GM21423 (cell line): ENCODE results near the gene RHBDF1.
"Not testable (repeated sequence)": the region's sequence is repeated elsewhere in the genome, so short reads cannot be mapped to it uniquely, and the experiment has no call there.

ENCODE experiments used
- ATAC-seq: cut with Tn5 transposase; IDR thresholded peaks from one replicate; pipeline ENCODE4 v1.9.1; 2021; ENCODE audit warnings: mild to moderate bottlenecking, moderate library complexity; ENCODE audit not compliant: unreplicated experiment

The RHBDF1 gene

GRCh38 chr16:38941-39892 is 33.2 kb downstream of the RHBDF1 start:
- ATAC-seq, result peak; percentile 75

- not testable (repeated sequence) for ATAC-seq
Measured at GRCh38 chr16:38206-38605, 34.2 kb downstream of the RHBDF1 start.

GRCh38 chr16:37511-37910 is 34.9 kb downstream of the RHBDF1 start:
- ATAC-seq, result no peak

- ATAC-seq, result no peak
Measured at GRCh38 chr16:36336-36984, 36.0 kb downstream of the RHBDF1 start.

DNA sequence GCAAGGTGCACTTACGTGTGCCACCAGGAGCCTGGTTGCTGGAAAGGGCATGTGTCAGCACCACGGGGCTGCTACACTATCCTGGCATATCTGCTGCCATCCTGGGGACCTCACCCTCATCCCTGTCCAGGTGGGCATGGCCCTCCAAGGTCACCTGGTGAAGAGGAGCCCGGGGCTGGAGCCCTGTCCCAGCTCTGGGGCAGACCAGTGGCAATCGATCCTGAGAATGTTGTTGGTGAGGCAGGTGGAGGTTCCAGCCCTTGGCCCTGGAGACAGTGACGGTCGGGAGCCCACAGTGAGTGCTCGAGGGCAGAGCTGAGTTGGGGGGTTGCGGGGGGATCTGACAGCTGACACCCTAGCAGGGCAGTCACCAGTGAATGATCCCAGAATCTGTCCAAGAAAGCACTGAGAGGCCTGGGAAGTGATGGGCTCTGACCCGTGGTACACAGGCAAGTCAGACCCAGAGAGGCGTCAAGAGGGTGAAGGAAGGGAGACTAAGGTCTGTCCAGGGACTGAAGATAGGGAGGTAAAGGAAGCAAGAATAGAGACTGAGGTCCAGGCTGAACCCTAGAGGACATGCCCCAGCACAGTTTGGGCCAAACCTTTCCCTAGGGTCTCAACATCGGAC is 36.6 kb downstream of the RHBDF1 start:
- no peak for ATAC-seq

GRCh38 chr16:35011-35677 is 37.3 kb downstream of the RHBDF1 start:
- ATAC-seq, result no peak

DNA sequence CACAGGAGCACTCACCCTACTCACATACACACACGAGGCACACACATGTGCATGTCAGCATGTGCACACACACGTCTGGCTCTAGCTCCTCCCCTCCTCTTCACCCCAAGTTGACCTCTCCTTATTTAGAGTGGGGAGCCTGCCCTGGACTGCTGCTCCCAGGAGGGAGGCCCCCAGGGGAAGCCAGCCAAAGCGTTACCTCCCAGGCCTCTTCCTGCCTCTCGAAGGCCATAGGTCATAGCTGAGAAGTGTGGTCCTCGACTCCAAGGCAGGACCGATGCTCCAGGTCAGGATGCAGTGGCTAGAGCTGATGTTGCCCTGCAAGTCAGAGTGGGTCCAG is 37.8 kb downstream of the RHBDF1 start:
- ATAC-seq, result no peak

- ATAC-seq, result no peak
Measured at GRCh38 chr16:33877-34647, 38.4 kb downstream of the RHBDF1 start.

- ATAC-seq, result not testable (repeated sequence)
Measured at GRCh38 chr16:33154-33876, 39.1 kb downstream of the RHBDF1 start.

GRCh38 chr16:30627-31026 is 41.8 kb downstream of the RHBDF1 start:
- not testable (repeated sequence) for ATAC-seq

GRCh38 chr16:25926-26348 is 46.5 kb downstream of the RHBDF1 start:
- peak; percentile 63 for ATAC-seq

- ATAC-seq, result not testable (repeated sequence)
Measured at GRCh38 chr16:24151-24550, 48.3 kb downstream of the RHBDF1 start.

DNA sequence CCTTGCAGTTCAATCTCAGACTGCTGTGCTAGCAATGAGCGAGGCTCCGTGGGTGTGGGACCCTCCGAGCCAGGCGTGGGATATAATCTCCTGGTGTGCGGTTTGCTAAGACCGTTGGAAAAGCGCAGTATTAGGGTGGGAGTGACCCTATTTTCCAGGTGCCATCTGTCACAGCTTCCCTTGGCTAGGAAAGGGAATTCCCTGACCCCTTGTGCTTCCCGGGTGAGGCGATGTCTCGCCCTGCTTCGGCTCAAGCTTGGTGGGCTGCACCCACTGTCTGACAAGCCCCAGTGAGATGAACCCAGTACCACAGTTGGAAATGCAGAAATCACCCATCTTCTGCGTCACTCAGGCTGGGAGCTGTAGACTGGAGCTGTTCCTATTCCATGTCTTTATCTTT is 51.5 kb downstream of the RHBDF1 start:
- ATAC-seq, result not testable (repeated sequence)

DNA sequence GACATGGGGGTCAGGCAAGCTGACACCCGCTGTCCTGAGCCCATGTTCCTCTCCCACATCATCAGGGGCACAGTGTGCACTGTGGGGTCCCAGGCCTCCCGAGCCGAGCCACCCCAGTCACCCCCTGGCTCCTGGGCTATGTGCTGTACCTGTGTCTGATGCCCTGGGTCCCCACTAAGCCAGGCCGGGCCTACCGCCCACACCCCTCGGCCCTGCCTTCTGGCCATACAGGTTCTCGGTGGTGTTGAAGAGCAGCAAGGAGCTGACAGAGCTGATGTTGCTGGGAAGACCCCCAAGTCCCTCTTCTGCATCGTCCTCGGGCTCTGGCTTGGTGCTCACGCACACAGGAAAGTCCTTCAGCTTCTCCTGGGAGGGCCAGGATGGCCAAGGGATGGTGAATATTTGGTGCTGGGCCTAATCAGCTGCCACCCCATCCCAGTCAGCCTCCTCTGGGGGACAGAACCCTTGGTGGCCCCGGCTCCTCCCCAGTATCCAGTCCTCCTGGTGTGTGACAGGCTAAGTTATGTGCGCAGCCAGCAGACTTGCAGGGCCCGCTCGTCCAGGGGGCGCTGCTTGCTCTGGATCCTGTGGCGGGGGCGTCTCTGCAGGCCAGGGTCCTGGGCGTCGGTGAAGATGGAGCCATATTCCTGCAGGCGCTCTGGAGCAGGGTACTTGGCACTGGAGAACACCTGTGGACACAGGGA is 55.2 kb downstream of the RHBDF1 start:
- not testable (repeated sequence) for ATAC-seq

- not testable (repeated sequence) for ATAC-seq
Measured at GRCh38 chr16:10772-11171, 61.7 kb downstream of the RHBDF1 start.

DNA sequence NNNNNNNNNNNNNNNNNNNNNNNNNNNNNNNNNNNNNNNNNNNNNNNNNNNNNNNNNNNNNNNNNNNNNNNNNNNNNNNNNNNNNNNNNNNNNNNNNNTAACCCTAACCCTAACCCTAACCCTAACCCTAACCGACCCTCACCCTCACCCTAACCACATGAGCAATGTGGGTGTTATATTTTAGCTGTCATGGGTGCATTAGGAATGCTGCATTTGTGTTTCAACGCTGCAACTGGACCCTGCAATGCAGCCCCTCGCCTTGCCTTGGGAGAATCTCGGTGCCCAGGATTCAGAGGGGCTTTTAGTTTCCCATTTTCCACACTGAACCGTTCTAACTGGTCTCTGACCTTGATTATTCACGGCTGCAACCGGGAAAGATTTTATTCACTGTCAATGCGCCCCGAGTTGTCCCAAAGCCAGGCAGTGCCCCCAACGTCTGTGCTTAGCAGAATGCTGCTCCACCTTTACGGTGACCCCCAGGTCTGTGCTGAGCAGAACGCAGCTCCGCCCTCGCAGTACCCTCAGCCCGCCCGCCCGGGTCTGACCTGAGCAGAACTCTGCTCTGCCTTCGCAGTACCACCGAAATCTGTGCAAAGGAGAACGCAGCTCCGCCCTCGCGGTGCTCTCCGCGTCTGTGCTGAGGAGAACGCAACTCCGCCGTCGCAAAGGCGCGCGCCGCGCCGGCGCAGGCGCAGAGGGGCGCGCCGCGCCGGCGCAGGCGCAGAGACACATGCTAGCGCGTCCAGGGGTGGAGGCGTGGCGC is 62.3 kb downstream of the RHBDF1 start:
- ATAC-seq, result no peak
